Activated CD4-positive, CD25-positive, alpha-beta regulatory T cell treated with anti-CD3 and anti-CD28 coated beads, Interleukin-2, amount 50 U/mL, for 72 hours (primary cell): ENCODE results near the gene ALDH4A1.

Experiments used
- DNase-seq: peaks from one replicate; pipeline ENCODE4 v3.0.0; 2021

The ALDH4A1 gene, protein sequence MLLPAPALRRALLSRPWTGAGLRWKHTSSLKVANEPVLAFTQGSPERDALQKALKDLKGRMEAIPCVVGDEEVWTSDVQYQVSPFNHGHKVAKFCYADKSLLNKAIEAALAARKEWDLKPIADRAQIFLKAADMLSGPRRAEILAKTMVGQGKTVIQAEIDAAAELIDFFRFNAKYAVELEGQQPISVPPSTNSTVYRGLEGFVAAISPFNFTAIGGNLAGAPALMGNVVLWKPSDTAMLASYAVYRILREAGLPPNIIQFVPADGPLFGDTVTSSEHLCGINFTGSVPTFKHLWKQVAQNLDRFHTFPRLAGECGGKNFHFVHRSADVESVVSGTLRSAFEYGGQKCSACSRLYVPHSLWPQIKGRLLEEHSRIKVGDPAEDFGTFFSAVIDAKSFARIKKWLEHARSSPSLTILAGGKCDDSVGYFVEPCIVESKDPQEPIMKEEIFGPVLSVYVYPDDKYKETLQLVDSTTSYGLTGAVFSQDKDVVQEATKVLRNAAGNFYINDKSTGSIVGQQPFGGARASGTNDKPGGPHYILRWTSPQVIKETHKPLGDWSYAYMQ

DNA sequence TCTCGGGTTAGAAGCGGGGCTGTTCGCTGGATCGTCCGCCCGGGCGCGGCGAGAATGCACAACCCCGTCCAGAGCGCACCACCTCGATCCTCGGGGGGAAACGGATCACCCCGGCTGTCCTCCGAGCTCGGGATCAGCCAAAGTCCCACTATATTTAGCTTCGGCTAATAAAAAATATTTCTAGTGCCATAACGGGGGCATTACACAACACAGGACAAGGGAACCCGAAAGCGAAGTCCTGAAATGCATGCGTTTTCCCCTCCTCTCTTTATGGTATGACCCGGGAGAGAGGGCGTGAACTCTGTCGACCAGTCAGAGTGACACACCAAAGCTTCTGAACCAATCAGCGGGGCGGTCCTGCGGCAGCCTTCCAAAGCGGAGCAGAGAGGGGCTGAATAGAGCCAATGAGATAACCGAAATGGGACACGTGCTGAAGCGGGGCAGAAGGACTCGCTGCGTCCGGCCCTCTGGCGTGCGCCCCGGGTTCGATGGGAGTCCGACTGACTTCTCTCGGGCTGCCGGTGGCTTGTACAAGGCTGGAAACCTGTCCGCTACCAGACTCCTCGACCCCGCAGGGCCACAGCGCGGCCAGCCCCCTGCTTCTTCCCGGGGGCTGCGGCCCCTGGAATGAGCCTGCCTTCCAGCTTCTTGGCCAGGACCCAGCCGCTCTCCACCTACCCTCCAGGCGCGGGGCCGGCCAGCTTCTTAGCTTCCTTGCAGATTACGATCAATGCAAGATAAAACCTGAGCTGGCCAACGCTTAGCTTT, at the start of gene ALDH4A1:
ALDH4A1 (minus strand) TSS at position 33 of the 768 bp plus-strand sequence; CDS start at position 1, 32 bp downstream.
- peak; percentile 88 for DNase-seq

DNA sequence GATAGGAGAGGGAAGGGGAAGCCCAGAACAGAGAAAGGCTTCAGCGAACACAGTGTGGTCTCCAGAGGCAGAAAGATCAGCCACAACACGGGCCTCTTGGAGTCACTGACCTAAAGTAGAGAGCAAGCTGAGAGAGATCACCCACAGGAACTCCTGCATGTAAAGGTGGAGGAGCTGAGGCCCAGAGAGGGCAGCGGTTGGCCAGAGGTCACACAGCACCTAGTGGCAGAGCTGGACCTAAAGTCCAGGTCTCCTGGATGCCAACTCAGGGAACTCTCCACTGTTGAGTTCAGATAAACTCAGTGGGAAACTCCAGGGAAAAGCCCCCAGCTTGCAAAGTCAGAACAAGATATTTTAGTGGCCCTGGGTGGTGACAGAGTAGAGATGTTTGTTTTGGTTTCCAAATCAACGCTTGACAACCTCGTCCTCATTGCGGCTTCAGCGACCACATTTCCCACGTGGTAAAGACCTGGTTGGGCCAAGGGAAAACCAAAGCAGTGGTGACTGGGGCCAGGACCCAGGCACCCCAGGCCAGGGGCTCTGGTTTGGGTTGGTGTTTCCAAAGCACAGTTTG, 49.5 kb upstream of the ALDH4A1 start:
- DNase-seq, result peak; percentile 76

DNA sequence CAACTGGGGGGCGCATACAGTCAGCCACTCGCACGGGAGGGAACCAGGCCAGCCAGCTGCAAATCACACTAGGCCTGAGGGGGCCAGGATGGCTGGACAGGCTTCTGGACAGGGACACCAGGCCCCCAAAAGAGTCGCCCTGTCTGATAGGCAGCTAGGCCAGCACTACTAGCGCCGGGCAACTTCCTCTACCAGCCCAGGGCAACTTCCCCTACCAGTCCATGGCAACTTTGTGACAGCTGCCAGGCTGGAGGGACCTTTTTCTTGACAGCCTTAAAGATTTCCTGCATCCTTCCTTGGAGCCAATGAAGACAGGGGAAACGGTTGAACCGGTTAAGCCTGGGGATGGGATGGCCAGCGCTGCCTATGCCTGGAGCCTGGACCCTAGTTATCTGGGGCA, 49.1 kb upstream of the ALDH4A1 start:
- peak; percentile 42 for DNase-seq

DNA sequence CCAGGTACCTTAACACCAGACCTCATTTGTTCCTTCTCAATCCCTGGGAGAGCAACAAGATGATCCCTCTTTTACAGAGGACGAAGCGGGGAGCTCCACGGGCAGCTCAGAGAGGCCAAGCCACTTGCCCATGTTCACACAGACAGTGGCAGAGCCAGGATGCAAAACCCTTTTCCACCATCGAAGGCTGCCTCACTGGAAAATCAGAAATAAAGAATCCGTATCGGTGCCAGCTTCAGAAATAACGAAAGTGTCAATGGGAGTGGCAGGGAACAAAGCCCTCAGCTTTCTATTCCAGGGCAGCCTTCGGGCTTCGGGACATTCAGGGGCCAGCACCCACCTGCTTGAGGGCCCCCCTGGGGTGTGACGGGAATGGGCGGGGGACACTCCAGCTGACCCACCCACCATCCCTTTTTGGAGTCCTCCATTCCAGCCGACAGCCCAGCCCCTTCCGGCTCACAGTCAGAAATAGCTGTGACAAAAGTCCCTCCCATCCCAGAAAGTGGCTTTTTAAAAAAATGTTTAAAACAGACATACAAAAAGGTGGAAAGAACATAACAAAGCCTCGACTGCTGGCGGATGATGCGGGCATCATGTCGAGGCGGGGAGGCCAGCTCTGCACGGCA, 48.2 kb upstream of the ALDH4A1 start:
- DNase-seq, result no peak

DNA sequence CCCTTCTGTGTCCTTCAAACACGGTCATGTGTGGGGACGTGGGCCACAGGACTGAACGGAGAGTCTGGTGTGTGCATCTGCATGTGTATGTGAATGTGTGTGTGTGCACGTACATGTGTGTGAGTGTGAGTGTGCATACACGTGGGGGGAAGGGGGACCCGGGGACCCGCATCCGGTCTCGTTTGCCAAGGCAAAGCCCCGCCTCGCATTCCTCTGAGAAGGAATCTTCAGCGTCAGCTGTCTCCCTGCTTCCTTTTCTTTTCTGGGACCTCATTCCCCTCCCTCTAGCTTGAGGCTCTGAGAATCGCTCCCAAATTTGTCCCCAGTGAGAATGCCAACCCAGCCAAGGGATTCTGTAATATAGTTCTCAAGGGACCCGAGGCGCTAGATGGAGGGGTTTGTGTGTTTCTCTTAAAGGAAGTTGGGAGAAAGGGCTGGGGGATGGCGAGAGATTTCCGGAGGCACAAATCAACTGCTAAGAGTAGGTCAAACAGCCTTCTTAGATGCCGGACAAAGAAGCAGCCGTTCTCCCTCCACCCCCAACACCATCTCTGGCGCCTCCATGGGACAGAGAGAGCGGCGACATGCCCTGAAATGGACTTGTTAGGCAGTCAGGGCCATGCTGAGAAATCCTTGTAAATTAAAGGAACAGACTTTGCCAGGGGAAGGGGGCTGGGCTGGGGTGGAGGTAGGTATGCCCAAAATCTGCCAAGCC, 47.5 kb upstream of the ALDH4A1 start:
- DNase-seq, result no peak

DNA sequence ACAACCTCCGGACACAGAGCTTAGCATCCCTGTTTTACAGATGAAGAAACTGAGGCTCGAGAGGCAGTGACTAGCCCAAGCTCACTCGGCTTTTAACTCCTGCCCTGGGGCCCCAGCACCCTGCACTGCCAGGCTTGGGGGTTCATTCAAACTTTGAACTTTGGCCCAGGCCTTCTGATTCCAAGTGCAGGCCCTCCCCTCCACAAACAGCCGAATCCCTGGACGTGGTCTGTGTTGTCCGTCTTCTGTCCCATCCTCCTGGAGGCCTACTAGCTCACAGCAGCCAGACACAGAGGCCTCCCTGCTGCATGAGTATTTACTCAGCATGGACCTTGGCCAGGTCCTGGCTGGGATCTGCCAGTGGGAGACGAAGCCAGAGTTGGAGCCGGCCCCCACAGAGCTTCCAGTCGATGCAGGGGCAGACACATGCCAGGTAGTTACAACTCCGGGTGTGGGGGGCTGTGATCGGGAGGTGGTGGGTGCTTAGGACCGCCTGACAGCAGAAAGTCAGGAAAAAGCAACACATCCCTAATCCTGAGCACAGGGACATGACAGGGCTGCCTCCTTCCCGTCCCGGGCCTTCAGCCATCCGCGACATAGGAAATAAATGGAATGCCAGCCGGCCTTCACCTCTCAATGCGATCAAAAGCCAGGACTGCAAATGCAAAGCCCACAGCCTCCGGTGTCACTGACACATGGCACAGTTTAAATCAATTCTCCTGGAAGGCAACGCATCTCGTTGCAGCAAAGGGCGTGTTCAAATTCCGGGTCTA, 46.7 kb upstream of the ALDH4A1 start:
- no peak for DNase-seq

DNA sequence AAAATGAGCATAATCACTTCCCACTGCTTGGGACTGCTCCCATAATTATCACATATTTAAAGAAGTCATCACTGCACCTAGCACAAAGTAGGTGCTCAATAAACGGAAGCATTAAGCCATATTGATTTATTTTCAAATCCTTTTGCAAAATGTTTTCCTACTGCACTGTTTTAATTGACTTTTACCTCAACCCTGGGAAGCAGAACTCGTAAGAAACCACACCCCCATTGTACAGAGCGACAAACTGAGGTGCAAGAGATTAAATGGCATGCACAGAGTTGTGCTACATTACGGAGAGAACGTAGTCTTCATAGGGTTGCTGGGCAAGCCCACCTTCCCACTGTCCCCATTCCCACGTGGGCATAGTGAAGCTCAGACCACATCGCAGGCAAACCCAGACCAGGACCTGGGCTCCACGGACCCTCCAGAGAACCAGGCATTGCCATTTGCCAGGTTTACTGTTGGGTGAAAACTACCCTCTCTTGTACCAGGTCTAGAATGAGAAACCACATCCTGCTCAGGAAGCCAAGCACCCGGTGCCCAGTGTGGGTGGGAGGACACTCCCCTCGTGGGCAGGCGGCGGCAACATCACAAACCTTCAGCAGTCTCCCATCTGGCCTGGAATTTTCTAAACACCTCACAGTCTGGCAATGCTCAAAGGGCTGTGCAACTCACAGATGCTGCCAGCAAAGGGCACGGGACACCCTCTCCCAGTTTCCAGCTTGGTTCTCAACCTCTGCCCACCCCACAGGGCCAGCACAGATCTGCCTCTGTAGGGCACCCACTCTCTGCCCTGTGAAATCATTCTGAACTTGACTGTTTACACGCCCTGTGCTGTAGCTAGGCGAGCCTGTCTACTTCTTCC, 45.9 kb upstream of the ALDH4A1 start:
- DNase-seq, result peak; percentile 54

DNA sequence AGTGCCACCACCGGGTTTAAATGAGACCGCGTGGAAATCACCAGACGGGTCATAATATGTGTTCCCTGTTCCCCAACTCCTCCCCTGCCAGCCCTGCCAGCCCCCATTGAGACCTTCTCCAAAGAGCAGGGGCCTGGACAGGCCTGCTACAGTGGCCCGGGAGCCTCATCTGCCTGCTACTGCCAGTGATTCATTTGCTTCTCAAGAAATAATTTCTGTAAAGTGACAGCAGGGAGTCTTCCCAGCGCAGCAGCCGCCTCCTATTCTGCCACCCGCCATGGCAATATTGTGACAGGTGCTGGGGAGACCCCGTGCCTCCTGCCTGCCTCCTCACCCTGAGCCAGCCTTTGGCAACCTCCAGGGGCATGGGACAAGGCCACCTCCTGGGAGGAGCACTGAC, 45.2 kb upstream of the ALDH4A1 start:
- no peak for DNase-seq

DNA sequence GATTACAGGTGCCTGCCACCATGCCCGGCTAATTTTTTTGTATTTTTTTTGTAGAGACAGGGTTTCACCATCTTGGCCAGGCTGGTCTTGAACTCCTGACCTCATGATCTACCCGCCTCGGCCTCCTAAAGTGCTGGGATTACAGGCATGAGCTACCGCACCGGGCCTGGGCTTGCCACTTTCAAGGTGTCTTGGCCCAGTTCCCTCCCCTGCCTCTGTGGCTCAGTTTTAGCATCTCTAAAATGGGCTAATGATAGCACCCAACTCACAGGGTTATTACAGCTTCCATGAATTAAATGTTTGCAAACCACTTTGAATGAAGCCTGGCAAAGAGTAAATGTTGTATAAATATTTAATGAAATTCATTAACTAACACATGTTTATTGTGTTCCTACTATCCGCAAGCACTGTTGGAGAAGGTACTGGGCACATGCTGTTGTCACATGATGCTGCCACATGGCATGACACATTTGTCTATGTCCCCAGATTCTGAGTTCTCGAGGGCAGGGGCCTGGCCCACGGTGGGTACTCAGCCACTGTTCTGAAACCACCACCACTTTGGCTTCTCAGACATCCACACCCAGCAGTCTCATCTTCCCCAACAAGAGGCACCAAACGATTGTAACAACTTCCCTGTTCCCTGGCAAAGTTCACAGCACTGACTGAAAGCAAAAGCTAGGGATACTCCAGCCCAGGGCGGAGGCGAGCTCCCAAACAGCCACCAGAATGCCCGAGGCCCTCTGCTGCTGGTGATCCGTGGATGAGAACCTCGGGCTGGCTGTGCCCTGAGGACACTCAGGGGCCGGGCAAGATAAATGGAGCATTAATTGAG, 44.4 kb upstream of the ALDH4A1 start:
- no peak for DNase-seq

DNA sequence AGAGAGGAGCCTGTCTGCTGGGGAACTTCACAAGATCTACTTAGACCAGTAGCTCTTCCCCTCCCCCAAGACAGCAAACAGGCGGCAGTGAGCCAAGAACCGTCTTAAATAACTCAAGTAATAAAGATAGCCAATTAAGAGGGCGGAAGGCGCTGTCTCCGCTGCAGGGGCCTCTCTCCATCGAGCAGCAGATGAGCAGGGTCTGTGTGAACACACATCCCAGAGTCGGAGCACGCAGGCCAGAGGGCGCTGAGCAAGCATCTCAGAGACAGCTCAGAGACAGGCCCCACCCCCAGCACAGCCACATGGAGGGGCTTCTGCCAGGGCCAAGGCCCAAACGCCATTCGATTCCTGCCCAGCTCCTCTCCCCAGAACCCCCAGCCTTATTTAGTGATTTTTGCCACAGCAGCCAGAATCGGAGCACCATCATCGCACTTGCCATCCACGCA, 43.1 kb upstream of the ALDH4A1 start:
- no peak for DNase-seq

DNA sequence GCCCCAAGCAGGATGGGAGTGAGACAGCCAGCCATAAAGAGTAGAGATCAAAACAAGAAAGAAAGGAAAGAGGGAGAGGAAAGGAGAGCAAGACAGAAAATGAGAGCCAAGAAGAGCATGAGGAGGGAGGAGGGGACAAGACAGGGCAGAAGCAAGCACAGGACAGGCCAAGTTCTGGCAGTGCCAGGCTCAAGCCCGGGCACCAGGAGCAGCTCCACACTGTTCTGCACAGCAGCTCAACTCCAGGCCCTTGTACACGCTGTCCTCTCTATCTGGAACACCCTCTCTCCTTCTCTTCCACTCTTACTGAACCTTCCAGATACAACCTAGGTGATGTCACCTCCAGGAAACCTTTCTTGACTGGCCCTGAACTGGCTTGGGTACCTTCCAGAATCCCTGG, 42.5 kb upstream of the ALDH4A1 start:
- DNase-seq, result no peak

DNA sequence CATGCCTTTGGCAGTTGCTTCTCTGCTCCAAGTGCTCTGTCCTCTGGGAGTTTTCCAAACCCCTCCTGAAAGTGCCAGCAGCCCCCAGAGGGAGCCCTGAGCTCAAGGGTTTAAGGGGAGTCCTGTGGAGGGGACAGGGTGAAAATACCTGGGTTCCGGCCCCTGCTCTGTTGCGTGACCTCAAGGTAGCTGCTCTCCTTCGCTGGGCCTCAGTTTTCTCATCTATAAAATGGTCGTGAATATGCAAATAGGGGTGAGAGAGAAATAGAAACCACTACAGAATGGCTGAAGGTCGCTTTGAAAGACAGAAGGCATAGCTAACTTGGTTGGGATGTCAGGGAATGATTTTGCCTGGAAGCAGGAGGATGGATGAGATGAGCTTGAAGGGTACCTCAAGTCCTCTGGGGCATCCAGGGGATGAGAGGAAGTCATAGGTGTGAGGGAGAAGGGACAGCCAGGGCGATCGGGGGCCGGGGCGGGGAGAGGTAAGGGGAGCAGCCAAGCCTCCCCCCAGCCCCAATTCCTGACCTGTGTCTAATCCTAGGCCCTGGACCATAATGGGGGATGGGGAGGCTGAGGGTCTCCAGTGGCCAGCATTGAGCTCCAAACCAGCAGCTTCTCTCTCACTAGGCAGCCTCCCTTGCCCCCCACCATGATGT, 41.7 kb upstream of the ALDH4A1 start:
- no peak for DNase-seq

DNA sequence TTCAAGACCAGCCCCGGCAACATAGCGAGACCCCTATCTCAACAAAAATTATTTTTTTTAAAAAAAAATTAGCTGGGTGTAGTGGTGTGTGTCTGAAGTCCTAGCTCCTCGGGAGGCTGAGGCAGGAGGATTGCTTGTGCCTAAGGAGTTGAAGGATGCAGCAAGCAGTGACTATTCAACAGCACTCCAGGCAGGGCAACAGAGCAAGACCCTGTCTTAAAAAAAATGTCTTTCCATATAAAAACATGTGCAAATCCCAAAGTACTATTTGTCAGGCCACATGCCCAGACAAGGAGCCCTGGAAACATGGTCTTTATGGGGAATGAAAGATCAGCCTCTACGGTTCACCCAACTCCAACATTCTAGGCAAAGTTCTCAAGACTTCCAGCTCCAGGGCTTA, 40.8 kb upstream of the ALDH4A1 start:
- no peak for DNase-seq

DNA sequence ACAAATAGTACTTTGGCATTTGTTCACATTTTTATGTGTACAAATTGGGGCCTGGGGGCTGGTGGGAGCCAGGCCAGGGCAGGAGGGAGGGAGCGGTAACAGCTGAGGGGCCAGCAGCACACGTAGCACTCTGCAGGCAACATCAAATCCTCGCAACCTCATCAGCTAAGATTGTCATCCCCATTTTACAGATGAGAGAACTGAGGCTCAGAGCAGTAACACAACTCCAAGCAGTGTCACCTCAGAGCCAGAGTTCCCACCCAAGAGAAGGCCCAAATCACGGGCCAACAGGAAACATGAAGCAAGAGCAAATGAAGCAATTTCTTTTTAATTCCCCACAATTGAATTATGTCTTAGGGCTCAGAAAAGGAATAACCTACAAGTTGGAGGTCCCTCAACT, 40.0 kb upstream of the ALDH4A1 start:
- DNase-seq, result no peak

DNA sequence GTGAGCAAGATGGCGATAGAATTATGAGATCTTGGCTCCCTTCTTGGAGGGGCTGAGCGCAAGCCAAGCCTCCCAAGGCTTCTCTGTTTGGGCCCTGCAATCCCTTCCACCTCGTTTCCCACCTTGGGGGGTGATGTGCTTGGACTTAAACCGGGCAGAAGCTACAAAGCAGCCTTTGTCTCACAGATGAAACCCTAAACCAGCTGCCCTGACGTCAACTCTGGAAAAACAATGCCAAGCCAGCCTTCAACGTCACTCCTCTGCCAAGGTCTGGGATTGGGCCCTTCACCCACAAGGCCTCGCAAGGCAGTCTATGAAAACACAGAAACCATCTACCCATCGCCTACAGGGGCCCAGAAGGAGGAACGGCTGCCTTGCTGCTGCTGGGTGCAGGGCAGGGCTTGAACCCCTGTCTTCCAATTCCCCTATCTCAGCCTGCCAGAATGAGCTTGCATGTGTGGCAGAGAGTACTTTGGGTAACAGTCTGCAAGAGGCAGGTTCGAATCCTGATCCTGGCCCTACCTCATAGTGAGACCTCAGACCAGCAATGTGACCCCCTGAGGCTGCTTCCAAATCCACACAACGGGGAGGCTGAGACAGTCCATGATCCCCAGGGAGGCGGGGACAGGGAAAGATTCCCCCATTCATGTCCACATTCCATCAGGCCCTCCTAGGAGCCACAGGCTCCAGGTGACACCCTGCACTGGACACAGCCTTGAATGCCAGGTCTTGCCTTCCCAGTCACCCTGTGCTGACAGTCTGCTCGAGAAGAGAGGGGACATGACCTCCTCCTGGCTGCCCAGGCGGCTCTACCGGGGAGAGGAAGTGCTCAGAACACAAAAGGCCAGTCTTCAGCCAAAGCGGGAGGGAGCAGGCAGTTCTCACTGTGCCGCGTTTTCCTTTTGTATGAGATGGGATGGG, 39.1 kb upstream of the ALDH4A1 start:
- DNase-seq, result no peak

DNA sequence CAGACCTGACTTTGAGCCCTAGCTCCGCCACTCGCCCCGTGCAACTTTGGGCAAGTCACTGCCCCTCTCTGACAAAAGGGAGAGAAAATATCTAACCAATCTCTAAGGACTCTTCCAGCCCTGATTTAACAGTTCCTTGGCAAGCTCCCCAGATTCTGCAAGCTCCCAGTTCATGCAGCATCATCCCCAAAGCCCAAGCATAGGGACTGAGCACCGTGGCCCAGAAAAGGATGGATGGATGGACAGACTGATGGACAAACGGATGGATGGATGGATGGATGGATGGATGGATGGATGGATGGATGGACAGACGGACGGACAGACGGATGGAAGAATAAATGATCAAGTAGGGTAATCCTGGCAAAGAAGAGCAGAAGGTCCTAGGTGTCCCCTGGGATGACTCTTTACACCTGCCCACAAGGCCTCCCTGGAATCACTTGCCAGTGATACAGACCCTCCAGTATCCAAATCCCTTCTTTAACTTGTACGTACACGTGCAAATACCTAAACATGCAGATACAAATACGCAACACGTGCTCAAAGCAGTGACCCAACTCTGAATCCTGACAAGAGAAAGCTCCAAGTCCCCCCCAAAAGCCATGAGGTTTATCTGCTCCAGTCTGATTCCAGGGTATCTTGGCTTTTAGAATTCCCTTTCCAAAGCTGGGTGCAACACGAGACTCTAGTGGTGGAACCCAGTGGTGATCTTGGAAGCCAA, 38.1 kb upstream of the ALDH4A1 start:
- no peak for DNase-seq
